GM12878 (cell line): ENCODE results near the gene ANKDD1B. TPM values are rescaled to one million over a fixed set of nuclear protein-coding genes. Genes with fewer than 3 reads are reported as not detected.

Experiments used
- ATAC-seq: fragments of 200-7000 bp; cut with Tn5 transposase; 3 replicates; pipeline ENCODE4 v1.9.1; 2020; ENCODE audit warnings: mild to moderate bottlenecking, moderate library complexity
- BruUV-seq: library from RNA; stranded (reverse); fragments of 400-500 nt; replicated peaks from 2 replicates; lab custom pipeline; 2021; lab: Mats Ljungman, UMichigan
- CTCF ChIA-PET: fragments of 300-600 bp; sonication (Branson Sonifier 250); formaldehyde crosslinking; extraction: SDS; loops from one replicate; lab custom pipeline; 2021; ENCODE audit warnings: inconsistent platforms; lab: Yijun Ruan, JAX
- POLR2A ChIA-PET: fragments of 350-600 bp; formaldehyde crosslinking; extraction: SDS; loops from one replicate; lab custom pipeline; 2021; ENCODE audit warnings: inconsistent platforms; lab: Charles Lee
- RAD21 ChIA-PET: fragments of 300-600 bp; sonication (Branson Sonifier 250); formaldehyde crosslinking; loops from one replicate; lab custom pipeline; 2023; ENCODE audit warnings: antibody characterized with exemption; ENCODE audit not compliant: unreplicated experiment; lab: Charles Lee
- SMC1A ChIA-PET: fragments of 300-600 bp; sonication (Branson Sonifier 250); formaldehyde crosslinking; loops from one replicate; lab custom pipeline; 2023; ENCODE audit not compliant: unreplicated experiment, uncharacterized antibody; lab: Charles Lee
- DNase-seq: peaks from one replicate; pipeline ENCODE4 v3.0.0-alpha.2; 2011; ENCODE audit warnings: low read depth, low spot score
- FAIRE-seq: peaks from 3 replicates; lab custom pipeline; 2011; peaks lifted over from hg19 to GRCh38; lab: Jason Lieb, UNC
- H2AFZ ChIP-seq: 2 replicates; pipeline ENCODE4 v1.6.0; 2011; ENCODE audit warnings: low read depth, low read length, control low read depth; ENCODE audit not compliant: control insufficient read depth
- H3K27ac ChIP-seq: 2 replicates; pipeline ENCODE4 v1.5.1; 2011; ENCODE audit warnings: control low read depth; ENCODE audit not compliant: control insufficient read depth, insufficient read depth
- H3K27me3 ChIP-seq, 2 experiments: replicated peaks in 1 of 2; 2 replicates each; pipeline versions ENCODE4 v1.6.0 to v1.6.1; 2011; ENCODE audit warnings: low read length in 1 of 2; ENCODE audit not compliant: control insufficient read depth in 2 of 2, insufficient read depth in 2 of 2
- H3K36me3 ChIP-seq, 2 experiments: 2 replicates each; pipeline ENCODE4 v1.5.1; 2011; ENCODE audit warnings: low read length in 1 of 2; ENCODE audit not compliant: control insufficient read depth in 2 of 2, insufficient read depth in 2 of 2
- H3K4me1 ChIP-seq: 2 replicates; pipeline ENCODE4 v1.6.1; 2011; ENCODE audit warnings: mild to moderate bottlenecking, low read length, moderate library complexity, mixed read lengths; ENCODE audit not compliant: control insufficient read depth, insufficient read depth
- H3K4me2 ChIP-seq: 2 replicates; pipeline ENCODE4 v1.6.0; 2011; ENCODE audit warnings: control low read depth; ENCODE audit not compliant: control insufficient read depth, insufficient read depth
- H3K4me3 ChIP-seq: fragments of 200-600 bp; sonication (generic); 2 replicates; pipeline ENCODE4 v1.5.1; 2016
- H3K79me2 ChIP-seq: 2 replicates; pipeline ENCODE4 v1.6.0; 2011; ENCODE audit warnings: low read length; ENCODE audit not compliant: control insufficient read depth, insufficient read depth
- H3K9ac ChIP-seq: 2 replicates; pipeline ENCODE4 v1.8.0; 2011; ENCODE audit warnings: low read length, control low read depth, mixed read lengths; ENCODE audit not compliant: control insufficient read depth, insufficient read depth
- H3K9me3 ChIP-seq: replicated peaks from 3 replicates; pipeline ENCODE4 v1.5.1; 2011; ENCODE audit warnings: mild to moderate bottlenecking, low read length; ENCODE audit not compliant: control insufficient read depth, insufficient read depth
- H4K20me1 ChIP-seq: 2 replicates; pipeline ENCODE4 v1.6.0; 2011; ENCODE audit not compliant: control insufficient read depth, insufficient read depth
- CHD4 ChIP-seq: fragments of 200-600 bp; sonication (generic); IDR thresholded peaks from 2 replicates; pipeline ENCODE4 v1.6.1; 2016; ENCODE audit warnings: mild to moderate bottlenecking
- MYB ChIP-seq: fragments of 150-350 bp; IDR thresholded peaks from 2 replicates; pipeline ENCODE4 v1.6.1; 2014; ENCODE audit warnings: mild to moderate bottlenecking, low read depth, low read length, borderline replicate concordance
- NFIC ChIP-seq: IDR thresholded peaks from 2 replicates; pipeline ENCODE4 v1.6.1; 2012; ENCODE audit warnings: low read depth, mild to moderate bottlenecking, inconsistent platforms, low read length, moderate library complexity
- RAD51 ChIP-seq: fragments of 450-650 bp; IDR thresholded peaks from 2 replicates; pipeline ENCODE4 v1.6.1; 2016; ENCODE audit warnings: moderate library complexity, mild to moderate bottlenecking, inconsistent platforms
- SMC3 ChIP-seq: IDR thresholded peaks from 2 replicates; pipeline ENCODE4 v1.6.1; 2011; ENCODE audit warnings: low read length, improper control_type of control experiment, borderline replicate concordance
- SUPT20H ChIP-seq: IDR thresholded peaks from 2 replicates; pipeline ENCODE4 v1.6.1; 2011; ENCODE audit warnings: low read depth, mild to moderate bottlenecking, low read length, moderate library complexity, borderline replicate concordance; ENCODE audit not compliant: control insufficient read depth
- SUZ12 ChIP-seq: fragments of 200-600 bp; sonication (generic); IDR thresholded peaks from one replicate; pipeline ENCODE4 v1.6.1; 2018; ENCODE audit warnings: antibody characterized with exemption, mild to moderate bottlenecking; ENCODE audit not compliant: unreplicated experiment
- ZNF384 ChIP-seq: IDR thresholded peaks from 2 replicates; pipeline ENCODE4 v1.6.1; 2012; ENCODE audit warnings: low read depth, mild to moderate bottlenecking, low read length, improper control_type of control experiment, borderline replicate concordance
- WGBS: methylation state at CpG from one replicate; pipeline ENCODE4 v1.1.6; 2016; ENCODE audit warnings: low lambda C conversion rate; ENCODE audit not compliant: insufficient replicate concordance, insufficient coverage; ENCODE audit errors: missing lambda C conversion rate; 5-methylcytosine and 5-hydroxymethylcytosine counted together
- in situ Hi-C: fragments of 300-500 bp; cut with MboI; formaldehyde crosslinking; loops from 9 replicates; pipeline ENCODE4 v1.14.3; 2018; ENCODE audit warnings: mixed read lengths
- intact Hi-C: fragments of 100-400 bp; cut with micrococcal nuclease; formaldehyde crosslinking; loops from one replicate; pipeline ENCODE4 v1.14.2; 2022; ENCODE audit not compliant: unreplicated experiment
- polyA plus RNA-seq, 11 experiments: library from polyadenylated mRNA; depleted of rRNA in 4 of 11; unstranded in 6 of 11; stranded (reverse) in 5 of 11; fragments of >200 nt; fragmentation: Nextera tagmentation in 4 of 11; fragmentation: Illumina TruSeq in 1 of 11; extraction: Ambion mirVana in 4 of 11; extraction: Trizol in 1 of 11; gene quantifications; 1 replicate in 1 of 11; 2 replicates in 10 of 11; pipeline versions ENCODE4 v1.2.1 to v1.2.3, GENCODE V29; 2011 to 2016; ENCODE audit warnings: inconsistent platforms in 2 of 11, missing spikeins in 2 of 11, low read depth in 1 of 11
- total RNA-seq, 4 experiments: library from RNA; depleted of rRNA in 3 of 4; stranded (reverse); fragments of >200 nt in 3 of 4; fragmentation: Illumina TruSeq in 1 of 4; extraction: Trizol in 1 of 4; gene quantifications; 2 replicates each; pipeline versions ENCODE4 v1.2.1 to v1.2.3, GENCODE V29; 2013 to 2021
- TF ChIP-seq, protein P1 (sequence below): fragments of 450-650 bp; IDR thresholded peaks from 2 replicates; pipeline ENCODE4 v1.6.1; 2017; ENCODE audit warnings: mild to moderate bottlenecking, moderate library complexity

The ANKDD1B gene
- total and polyA plus RNA-seq, 10 of the 15 experiments (the other 5 are each of a cell fraction or from before 2014, with no cell fraction given): 0.34 to 2.4 (median 0.80) TPM

DNA sequence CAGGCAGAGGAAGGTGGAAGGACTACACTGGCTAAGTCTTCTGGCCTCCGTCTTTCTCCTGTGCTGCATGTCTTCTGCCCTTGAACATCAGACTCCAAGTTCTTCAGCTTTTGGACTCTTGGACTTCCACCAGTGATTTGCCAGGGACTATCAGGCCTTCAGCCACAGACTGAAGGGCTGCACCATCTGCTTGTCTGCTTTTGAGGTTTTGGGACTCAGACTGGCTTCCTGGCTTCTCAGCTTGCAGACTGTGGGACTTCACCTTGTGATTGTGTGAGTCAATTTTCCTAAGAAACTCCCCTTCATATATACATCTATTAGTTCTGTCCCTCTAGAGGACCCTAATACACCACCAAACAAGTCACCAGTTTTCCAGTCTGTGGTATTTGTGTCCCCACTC lies 9.7 kb upstream of the ANKDD1B start (continued):
- TF ChIP-seq ZNF384: no peak
- TF ChIP-seq RAD51: no peak
- TF ChIP-seq SUPT20H: no peak
- no peak for TF ChIP-seq SMC3
- TF ChIP-seq NFIC: no peak
- TF ChIP-seq, protein P1, sequence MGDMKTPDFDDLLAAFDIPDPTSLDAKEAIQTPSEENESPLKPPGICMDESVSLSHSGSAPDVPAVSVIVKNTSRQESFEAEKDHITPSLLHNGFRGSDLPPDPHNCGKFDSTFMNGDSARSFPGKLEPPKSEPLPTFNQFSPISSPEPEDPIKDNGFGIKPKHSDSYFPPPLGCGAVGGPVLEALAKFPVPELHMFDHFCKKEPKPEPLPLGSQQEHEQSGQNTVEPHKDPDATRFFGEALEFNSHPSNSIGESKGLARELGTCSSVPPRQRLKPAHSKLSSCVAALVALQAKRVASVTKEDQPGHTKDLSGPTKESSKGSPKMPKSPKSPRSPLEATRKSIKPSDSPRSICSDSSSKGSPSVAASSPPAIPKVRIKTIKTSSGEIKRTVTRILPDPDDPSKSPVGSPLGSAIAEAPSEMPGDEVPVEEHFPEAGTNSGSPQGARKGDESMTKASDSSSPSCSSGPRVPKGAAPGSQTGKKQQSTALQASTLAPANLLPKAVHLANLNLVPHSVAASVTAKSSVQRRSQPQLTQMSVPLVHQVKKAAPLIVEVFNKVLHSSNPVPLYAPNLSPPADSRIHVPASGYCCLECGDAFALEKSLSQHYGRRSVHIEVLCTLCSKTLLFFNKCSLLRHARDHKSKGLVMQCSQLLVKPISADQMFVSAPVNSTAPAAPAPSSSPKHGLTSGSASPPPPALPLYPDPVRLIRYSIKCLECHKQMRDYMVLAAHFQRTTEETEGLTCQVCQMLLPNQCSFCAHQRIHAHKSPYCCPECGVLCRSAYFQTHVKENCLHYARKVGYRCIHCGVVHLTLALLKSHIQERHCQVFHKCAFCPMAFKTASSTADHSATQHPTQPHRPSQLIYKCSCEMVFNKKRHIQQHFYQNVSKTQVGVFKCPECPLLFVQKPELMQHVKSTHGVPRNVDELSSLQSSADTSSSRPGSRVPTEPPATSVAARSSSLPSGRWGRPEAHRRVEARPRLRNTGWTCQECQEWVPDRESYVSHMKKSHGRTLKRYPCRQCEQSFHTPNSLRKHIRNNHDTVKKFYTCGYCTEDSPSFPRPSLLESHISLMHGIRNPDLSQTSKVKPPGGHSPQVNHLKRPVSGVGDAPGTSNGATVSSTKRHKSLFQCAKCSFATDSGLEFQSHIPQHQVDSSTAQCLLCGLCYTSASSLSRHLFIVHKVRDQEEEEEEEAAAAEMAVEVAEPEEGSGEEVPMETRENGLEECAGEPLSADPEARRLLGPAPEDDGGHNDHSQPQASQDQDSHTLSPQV: no peak

DNA sequence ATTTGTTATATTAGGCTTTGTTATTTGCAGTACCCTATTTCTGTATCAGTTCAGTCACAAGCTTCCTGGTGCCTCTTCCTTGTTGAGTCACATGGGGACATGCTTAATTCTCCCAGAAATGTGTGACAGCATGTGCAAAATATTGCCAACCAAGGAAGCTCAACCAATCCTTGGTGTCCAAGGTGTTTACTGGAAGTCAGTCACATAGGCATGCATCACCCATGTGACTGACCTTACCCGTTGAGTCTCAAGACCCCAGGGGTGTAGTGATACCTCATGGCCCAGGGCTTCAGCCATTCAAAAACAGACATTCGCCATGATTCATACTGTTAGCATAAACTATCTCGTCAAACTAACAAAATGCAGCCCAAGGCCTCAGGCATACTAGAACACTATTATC lies 9.3 kb upstream of the ANKDD1B start:
- H3K27me3 ChIP-seq: no peaks in the 10 kb centered on the region
- no peak overlapping the region for H2AFZ ChIP-seq
- no peak overlapping the region for H3K9ac ChIP-seq
- RAD21 ChIA-PET: no interaction called here
- H3K9me3 ChIP-seq: no peaks in the 10 kb centered on the region
- FAIRE-seq: no peak
- 98% methylated on average over 3 of the region's 3 CpGs for WGBS
- SMC1A ChIA-PET: no interaction called here
- H3K4me3 ChIP-seq: no peak overlapping the region
- no peaks in the 10 kb centered on the region for H3K4me1 ChIP-seq
- no peak overlapping the region for H3K27ac ChIP-seq
- POLR2A ChIA-PET: interaction anchor here (0.5 kb wide), 1 partner anchor 206 kb away, joined by 4 read pairs; no protein-coding TSS in a partner anchor
- no peak overlapping the region for H3K4me2 ChIP-seq
- peaks cover 0 to 13% of the 10 kb centered on the region in 2 experiments; a peak in 1 of 4 replicates for H3K36me3 ChIP-seq
- in situ Hi-C loops: no loop called here
- TF ChIP-seq CHD4 (no peak), SUZ12 (no peak), MYB (no peak)
- intact Hi-C loops: no loop called here
- no peak for DNase-seq
- no TSS peak for BruUV-seq
- no peak for ATAC-seq
- no peaks in the 10 kb centered on the region for H3K79me2 ChIP-seq
- no peaks in the 10 kb centered on the region for H4K20me1 ChIP-seq
- CTCF ChIA-PET: interaction anchor here (1.5 kb wide), 2 partner anchors 9 to 78 kb away, joined by 3 read pairs; no protein-coding TSS in a partner anchor
